GM21786 (cell line): ENCODE data around the gene FXYD2.
A peak's percentile ranks its signal among the peaks of the same experiment; 100 is the strongest.
"Not testable (repeated sequence)": the region's sequence is repeated elsewhere in the genome, so short reads cannot be mapped to it uniquely, and the experiment has no call there.

Experiments
- ATAC-seq: cut with Tn5 transposase; IDR thresholded peaks from one replicate; pipeline ENCODE4 v1.9.1; 2021; ENCODE audit not compliant: unreplicated experiment

The FXYD2 gene

GRCh38 chr11:117822074-117823033, 2.2 kb downstream of the FXYD2 start:
- ATAC-seq = no peak

DNA sequence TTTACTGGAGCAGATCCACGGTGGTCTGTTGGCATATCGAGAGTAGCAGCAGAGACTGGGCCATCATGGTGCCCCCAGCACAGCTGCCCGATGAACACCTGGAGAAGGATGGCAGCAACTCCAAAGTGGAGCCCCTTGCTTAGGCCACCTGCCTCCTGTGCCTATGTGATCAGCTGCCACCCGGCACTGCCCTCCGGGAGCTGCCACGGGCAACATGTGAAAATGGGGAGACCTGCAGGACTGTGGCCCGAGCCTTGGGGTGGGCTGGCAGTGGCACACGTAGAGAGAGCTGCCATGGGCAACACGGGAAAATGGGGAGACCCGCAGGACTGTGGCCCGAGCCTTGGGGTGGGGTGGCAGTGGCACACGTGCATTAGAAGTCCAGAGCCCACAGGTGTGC, 3.1 kb downstream of the FXYD2 start:
- ATAC-seq = no peak

- no peak for ATAC-seq
Measured at GRCh38 chr11:117820516-117820915, 4.0 kb downstream of the FXYD2 start.

DNA sequence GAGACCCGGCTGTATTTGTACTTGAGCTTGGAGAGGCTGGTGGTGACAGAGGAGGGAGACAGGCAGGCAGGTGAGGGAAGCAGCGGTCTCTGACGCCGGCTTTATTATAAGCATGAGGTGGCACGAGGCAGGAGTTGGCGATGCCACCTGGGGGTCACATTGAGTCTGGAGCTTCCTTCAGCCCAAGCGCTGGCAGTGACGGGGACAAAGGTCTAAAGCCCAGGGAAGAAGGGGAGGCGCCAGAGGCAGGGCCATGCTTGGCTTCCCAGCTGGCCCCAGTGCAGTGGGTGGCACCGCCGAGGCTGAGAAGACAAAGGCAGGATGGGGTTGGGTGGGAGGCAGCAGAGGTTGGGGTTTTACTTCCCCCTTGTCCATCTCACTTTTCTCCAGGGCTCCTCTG, 4.5 kb downstream of the FXYD2 start:
- no peak for ATAC-seq

- no peak for ATAC-seq
Measured at GRCh38 chr11:117819096-117820040, 5.2 kb downstream of the FXYD2 start.

- ATAC-seq = no peak
Measured at GRCh38 chr11:117818041-117818873, 6.3 kb downstream of the FXYD2 start.

- no peak for ATAC-seq
Measured at GRCh38 chr11:117817368-117818040, 7.0 kb downstream of the FXYD2 start.

GRCh38 chr11:117816846-117817367, 7.6 kb downstream of the FXYD2 start:
- ATAC-seq = no peak

- ATAC-seq = no peak
Measured at GRCh38 chr11:117816151-117816741, 8.3 kb downstream of the FXYD2 start.

- ATAC-seq = peak; percentile 66
Measured at GRCh38 chr11:117815262-117815803, 9.2 kb downstream of the FXYD2 start.

DNA sequence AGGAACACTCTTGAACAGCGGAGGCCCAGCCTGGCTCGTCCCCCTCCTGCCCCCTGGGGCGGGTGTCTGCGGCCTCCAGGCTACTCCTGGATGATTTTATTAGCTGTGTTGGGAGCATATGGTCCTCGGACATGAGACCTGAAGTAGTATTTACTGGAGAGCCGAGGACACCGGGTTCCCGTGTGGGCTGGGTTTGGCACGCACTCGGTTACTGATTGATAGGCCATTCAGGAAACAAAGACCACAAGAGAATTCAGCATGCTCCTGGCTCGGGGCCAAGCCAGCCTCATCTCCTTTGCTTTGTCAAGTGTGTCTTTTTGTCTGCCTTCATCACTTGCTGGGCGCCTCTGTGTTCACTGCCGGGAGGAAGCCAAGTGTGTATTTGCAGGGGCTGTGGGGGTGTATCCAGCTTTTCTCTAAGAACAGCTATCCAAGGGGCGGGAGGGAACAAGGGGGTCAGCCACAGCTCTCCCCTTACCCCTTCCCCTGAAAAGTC, 9.7 kb downstream of the FXYD2 start:
- peak; percentile 37 for ATAC-seq

- peak; percentile 3 for ATAC-seq
Measured at GRCh38 chr11:117814204-117814765, 10.3 kb downstream of the FXYD2 start.

DNA sequence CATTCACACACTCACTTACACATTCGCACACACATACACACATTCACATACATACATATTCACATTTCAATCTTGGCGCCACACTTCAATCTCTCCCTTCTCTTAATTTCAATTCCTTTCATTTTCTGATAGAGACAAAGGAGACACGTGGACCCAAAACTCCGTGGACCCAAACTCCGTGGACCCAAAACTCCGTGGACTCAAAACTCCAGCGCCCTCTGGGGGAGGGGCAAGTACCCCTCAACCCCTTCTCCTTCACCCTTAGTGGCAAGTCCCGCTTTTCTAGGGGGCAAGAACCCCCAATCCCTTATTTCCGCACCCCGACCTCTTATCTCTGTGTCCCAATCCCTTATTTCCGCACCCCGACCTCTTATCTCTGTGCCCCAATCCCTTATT, 14.5 kb downstream of the FXYD2 start:
- not testable (repeated sequence) for ATAC-seq

- no peak for ATAC-seq
Measured at GRCh38 chr11:117809236-117810055, 15.1 kb downstream of the FXYD2 start.

DNA sequence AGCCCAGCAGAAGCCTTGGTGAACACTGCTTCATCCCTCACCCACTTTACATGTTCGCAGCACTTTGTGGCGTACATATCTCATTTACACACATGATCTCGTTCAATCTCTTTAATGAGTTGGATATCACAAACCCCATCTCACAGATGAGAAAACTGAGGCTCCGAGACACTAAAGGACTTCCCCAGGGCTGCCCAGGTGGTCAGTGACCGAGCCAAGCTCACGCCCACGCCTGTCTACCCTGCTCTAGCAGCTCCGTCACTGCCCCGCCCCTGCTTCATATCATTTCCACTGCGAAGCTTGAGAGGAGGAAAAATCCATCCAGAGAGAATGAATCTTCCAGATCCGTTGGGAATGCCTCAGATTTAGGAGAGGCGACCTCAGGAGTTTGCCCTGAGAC, 15.8 kb downstream of the FXYD2 start:
- no peak for ATAC-seq

DNA sequence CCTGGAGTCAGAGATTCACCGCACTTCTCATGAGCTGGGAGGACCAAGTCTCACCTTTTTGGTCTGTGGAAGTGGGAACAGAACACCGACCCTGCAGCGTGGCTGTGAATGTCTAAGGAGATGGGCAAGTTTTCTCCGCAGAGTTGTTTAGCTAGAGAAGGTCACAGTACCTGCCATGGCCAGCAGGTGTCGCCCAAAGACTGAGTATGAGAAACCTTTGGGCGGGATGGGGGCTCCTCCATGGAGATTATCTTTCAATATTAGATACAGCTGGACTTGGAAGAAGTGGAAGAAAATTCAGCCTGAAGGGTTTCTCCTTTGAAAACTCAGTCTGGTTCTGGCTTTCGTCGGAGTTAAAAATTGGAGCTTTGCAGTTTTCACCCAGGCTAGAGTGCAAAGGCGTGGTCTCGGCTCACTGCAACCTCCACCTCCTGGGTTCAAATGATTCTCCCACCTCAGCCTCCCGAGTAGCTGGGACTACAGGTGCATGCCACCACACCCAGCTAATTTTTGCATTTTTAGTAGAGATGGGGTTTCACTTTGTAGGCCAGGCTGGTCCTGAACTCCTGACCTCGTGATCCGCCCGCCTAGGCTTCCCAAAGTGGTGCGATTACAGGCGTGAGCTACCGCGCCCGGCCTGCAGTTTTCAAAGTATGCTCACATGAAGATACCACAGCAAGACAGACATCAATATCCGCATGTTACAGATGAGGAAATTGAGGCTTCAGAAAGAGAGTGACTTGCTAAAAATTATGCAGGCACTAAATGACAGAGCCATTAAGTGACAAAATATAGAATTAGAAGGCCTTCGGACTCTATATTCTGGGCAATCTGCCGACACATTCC, 16.8 kb downstream of the FXYD2 start:
- ATAC-seq = no peak

GRCh38 chr11:117806846-117807245, 17.7 kb downstream of the FXYD2 start:
- ATAC-seq = no peak
